GM18499 (cell line): ENCODE measurements around the gene PDPK1.
A peak's percentile ranks its signal among the peaks of the same experiment; 100 is the strongest.
"Not testable (repeated sequence)": the region's sequence is repeated elsewhere in the genome, so short reads cannot be mapped to it uniquely, and the experiment has no call there.

Experiments
- ATAC-seq: cut with Tn5 transposase; IDR thresholded peaks from one replicate; pipeline ENCODE4 v1.9.1; 2021; ENCODE audit warnings: moderate number of reproducible peaks; ENCODE audit not compliant: insufficient read depth, unreplicated experiment

Gene PDPK1

GRCh38 chr16:2520784-2521531, 16.9 kb upstream of the PDPK1 start:
- ATAC-seq: no peak

DNA sequence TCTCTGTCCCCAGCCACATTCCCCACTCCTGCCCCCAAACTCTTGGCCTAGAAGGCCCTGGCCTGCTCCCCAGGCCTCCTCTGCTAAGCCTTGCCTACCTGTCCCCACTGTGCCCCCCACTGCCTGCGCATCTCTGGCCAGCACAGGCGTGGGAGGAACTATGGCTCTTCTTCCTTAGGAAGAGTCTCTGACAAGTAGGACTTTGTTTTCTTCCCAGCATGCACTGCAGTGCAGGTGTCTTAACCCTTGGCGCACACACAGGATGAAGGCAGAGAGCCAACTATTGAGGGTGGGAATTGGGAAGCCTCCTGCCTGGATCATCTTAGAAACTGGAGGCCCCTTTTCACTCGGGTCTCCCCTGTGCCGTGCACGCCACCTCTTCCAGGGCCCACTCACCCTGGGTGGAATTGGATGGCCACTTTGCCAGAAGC, 14.0 kb upstream of the PDPK1 start:
- no peak for ATAC-seq

DNA sequence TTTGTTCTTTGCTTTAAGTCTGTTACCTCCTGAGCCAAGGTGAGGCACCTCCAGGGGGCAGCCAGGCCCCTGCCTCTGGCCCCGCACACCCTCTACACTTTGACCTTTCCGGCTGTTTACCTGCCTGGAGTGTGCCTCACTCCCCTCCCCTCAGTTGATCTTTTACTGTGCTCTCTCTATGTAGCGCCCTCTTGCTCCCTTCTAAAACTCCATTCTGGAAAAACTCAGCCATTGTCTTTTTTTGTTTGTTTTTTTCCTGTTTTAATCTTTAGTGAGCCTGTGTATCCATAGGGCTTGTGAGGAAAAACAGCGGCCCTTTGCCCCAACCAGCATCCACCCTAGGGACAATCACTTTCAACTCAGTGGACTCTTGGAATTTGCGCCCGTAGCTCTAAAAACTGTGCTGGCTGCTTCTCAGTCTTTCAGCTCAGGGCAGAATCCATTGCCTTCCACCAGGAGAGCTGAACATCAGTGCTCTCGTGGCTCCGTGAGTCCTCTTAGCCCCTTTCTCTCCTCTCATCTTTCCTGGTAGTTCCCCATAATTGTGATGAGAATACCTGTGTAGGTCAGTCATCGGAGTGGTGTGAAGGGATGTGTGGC, 13.4 kb upstream of the PDPK1 start:
- no peak for ATAC-seq

DNA sequence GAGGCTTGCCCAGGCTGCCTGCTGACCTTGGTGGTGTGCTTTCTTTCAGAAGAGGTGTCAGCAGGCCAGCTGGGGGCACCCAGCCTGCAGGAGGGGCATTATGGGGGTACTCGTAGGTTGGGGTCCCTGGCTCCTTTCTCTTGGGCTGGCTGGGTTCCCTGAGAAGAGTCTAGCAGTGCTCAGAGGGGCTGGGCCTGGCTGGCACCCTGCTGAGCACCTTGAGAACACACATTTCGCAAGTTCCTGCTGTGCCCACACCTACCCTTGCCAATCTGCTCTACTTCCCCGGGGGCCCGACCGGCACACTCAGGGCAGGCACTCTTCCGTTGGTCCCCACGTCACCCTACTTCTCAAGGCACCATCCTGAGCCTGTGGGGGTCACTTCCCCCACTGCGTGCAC, 11.7 kb upstream of the PDPK1 start:
- no peak for ATAC-seq

DNA sequence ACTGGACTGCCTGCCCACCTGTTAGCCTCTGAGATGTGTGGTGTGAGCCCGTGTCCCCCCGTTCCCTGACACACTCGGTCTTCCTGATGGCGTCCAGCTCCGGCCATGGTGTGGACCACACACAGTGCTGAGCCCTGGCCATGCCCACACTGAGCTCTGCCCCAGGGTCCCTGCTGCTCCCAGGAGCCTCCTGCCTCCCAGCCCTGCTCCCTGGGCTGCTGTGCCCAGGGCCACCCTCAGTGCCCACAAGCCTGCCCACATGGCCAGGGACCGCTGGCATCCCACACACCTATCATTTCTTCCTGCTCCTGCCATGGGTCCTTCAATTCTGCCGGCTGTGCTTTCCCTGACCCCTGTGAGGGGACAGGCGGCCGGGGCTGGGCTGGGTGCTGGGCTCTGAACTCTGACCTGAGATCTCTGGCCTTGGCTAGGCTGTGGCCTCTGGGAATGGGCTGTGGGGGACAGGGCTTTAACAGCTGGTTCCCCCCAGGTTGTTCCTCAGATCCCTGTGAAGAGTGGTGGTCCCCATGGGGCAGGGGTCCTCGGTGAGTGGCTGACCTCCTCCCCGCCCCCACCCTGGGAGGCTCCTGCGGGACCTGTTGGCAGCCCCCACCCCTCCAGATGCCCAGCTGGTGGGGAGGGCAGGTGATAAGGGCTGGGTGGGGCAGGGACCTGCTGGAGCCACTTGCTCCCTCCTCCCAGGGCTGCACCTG, 10.6 kb upstream of the PDPK1 start:
- ATAC-seq: no peak

GRCh38 chr16:2527784-2528100, 10.1 kb upstream of the PDPK1 start:
- ATAC-seq: no peak

- no peak for ATAC-seq
Observed at GRCh38 chr16:2528161-2529060, 9.4 kb upstream of the PDPK1 start.

- no peak for ATAC-seq
Observed at GRCh38 chr16:2529061-2529931, 8.5 kb upstream of the PDPK1 start.

- ATAC-seq: no peak
Observed at GRCh38 chr16:2529961-2530628, 7.7 kb upstream of the PDPK1 start.

DNA sequence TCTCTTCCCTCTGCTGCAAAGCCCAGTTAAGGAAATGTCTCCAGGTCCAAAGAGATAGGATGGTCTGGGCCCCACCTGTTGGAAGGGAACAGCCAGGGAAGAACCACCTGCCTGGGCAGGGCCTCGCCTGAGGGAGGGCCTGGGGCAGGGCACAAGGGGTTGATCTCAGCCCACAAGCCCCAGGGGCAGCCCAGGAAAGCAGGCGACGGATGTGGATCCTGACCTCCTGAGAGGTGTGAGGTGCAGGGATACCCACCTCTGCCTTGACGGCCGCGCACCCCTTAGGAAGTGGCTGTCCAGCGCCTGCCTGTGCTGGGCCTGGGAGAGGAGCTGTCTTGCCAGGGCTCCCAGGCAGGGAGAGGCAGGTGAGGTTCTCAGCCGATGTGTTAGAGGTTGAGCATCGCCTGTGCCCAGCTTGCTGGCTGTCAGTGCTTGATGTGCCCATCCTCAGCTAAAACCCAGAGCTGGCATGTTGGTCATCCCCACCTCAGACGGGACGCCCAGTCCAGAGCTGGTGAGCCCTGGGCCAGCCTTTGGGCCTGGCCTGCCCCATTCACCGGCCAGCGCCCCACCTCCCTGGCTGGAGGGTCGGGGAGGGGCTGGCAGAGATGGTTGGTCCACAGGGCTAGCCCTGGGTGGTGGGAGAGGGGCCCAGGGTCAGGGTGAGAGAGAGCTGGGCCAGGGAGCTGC, 7.0 kb upstream of the PDPK1 start:
- no peak for ATAC-seq

DNA sequence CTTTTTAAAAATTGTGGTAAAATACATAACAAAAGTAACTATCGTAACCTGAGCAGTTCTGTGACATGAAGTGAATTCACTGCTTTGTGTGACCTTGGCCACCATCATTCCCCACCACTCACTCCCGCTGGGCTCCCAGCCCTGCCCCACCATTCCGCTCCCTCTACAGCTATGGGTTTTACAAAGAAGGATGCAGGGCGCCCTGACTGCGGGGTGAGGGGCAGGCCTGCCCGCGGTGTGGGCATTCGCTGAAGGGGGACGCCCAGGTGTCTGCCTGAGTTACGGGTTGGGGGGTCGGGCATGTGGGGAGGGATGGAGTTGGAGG, 6.5 kb upstream of the PDPK1 start, which contains the start of gene CEMP1:
CEMP1 (minus strand) TSS at position 38 of the 325 bp plus-strand sequence. CDS start 335 bp downstream, outside the sequence.
- no peak for ATAC-seq

GRCh38 chr16:2531696-2532493, 5.9 kb upstream of the PDPK1 start:
- peak; percentile 50 for ATAC-seq

- no peak for ATAC-seq
Observed at GRCh38 chr16:2532494-2533141, 5.2 kb upstream of the PDPK1 start.

DNA sequence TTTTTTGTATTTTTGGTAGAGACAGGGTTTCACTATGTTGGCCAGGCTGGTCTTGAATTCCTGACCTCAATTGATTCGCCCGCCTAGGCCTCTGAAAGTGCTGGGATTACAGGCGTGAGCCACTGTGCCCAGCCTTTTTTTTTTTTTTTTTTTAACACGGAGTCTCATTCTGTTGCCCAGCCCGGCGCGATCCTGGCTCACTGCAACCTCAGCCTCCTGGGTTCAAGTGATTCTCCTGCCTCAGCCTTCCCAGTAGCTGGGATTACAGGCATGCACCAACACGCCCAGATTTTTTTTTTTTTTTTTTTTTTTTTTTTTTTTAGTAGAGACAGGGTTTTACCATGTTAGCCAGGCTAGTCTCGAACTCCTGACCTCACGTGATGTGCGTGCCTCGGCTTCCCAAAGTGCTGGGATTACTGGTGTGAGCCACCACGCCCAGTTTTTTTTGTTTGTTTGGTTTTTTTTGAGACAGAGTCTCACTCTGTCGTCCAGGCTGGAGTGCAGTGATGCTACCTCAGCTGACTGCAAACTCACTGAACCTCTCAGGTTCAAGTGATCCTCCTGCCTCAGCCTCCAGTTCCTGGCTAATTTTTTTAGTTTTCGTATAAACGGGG, 4.6 kb upstream of the PDPK1 start:
- ATAC-seq: not testable (repeated sequence)

- ATAC-seq: no peak
Observed at GRCh38 chr16:2533912-2534311, 3.9 kb upstream of the PDPK1 start.

GRCh38 chr16:2534335-2534734, 3.5 kb upstream of the PDPK1 start:
- ATAC-seq: not testable (repeated sequence)

DNA sequence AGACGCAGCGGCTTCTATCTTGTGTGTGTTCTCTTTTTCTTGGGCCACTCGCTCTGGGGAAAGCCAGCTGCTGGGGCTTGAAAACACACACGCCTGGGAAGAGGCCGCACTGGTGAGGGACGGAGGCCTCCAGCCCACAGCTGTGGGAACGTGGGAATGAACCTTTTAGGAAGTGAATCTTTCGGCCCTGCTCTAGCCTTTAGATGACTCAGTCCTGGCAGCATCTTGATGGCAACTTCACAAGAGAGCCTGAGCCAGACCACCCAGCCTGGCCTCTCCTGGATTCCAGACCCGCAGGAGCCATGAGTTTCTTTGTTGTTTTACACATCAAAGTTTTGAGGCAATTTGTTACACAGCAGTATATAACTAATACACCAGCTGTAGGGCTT, 2.2 kb upstream of the PDPK1 start:
- ATAC-seq: no peak
